GM23248 (cell line): ENCODE data around the gene GALNT8.

Source experiments
- EZH2 ChIP-seq: fragments of 200-600 bp; sonication (generic); IDR thresholded peaks from 2 replicates; pipeline ENCODE4 v1.6.1; 2018; ENCODE audit warnings: antibody characterized with exemption, mild to moderate bottlenecking; ENCODE audit not compliant: insufficient read depth, poor library complexity, severe bottlenecking
- EZH2phosphoT487 ChIP-seq: fragments of 200-600 bp; sonication (generic); IDR thresholded peaks from 2 replicates; pipeline ENCODE4 v1.6.1; 2018; ENCODE audit warnings: antibody characterized with exemption, moderate library complexity, mild to moderate bottlenecking, low read depth; ENCODE audit not compliant: insufficient read depth

DNA sequence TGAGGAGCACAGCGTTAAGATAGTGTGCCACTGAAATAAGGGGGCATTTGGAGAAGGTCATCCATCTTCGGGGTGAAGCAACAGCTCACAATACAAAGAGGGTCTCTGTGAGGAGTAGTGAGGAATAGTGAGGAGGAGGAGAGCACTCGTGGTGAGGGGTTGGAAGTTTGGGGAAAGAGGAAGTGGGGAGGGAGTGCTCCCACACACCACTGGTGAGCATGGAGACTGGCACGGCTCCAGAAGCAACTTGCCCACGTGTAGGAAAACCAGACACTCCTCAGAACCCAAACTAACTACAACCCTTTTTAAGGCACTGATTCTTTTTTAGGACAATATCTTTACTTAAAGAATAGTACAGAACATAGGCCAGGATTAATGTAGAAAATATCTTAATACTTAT lies 48.9 kb downstream of the GALNT8 start:
- TF ChIP-seq EZH2 (no peak), EZH2phosphoT487 (no peak)
